Trophoblast cell (in vitro differentiated cells and primary cell): ENCODE results near the gene FAXC. TPM values are rescaled to one million over a fixed set of nuclear protein-coding genes. Genes with fewer than 3 reads are reported as not detected.

Source experiments
- DNase-seq, 2 donors: peaks; one replicate each; pipeline ENCODE4 v3.0.0-alpha.2; 2016
- H2AFZ ChIP-seq: 2 replicates; pipeline ENCODE4 v1.6.1; 2013; ENCODE audit warnings: low read length, moderate library complexity, mild to moderate bottlenecking; ENCODE audit not compliant: insufficient read depth, poor library complexity
- H2AK5ac ChIP-seq: 2 replicates; pipeline ENCODE4 v1.6.1; 2013; ENCODE audit warnings: mild to moderate bottlenecking, low read length
- H2BK120ac ChIP-seq: 2 replicates; pipeline ENCODE4 v1.6.1; 2013; ENCODE audit warnings: low read length, mild to moderate bottlenecking, moderate library complexity; ENCODE audit not compliant: insufficient read depth, poor library complexity
- H2BK12ac ChIP-seq: 2 replicates; pipeline ENCODE4 v1.6.1; 2013; ENCODE audit warnings: mild to moderate bottlenecking, low read length, moderate library complexity
- H2BK5ac ChIP-seq: 2 replicates; pipeline ENCODE4 v1.6.1; 2013; ENCODE audit warnings: low read length, low read depth, moderate library complexity, mild to moderate bottlenecking; ENCODE audit not compliant: poor library complexity
- H3K14ac ChIP-seq: 2 replicates; pipeline ENCODE4 v1.6.1; 2013; ENCODE audit warnings: mild to moderate bottlenecking, low read length
- H3K18ac ChIP-seq: 2 replicates; pipeline ENCODE4 v1.6.1; 2013; ENCODE audit warnings: mild to moderate bottlenecking, low read length
- H3K23ac ChIP-seq: 2 replicates; pipeline ENCODE4 v1.6.1; 2013; ENCODE audit warnings: low read length
- H3K27ac ChIP-seq: 2 replicates; pipeline ENCODE4 v1.5.1; 2013; ENCODE audit warnings: low read depth, mild to moderate bottlenecking, inconsistent platforms, low read length, moderate library complexity
- H3K27me3 ChIP-seq: 2 replicates; pipeline ENCODE4 v1.6.1; 2013; ENCODE audit warnings: inconsistent platforms, mild to moderate bottlenecking, low read length, moderate library complexity; ENCODE audit not compliant: insufficient read depth
- H3K36me3 ChIP-seq, 2 experiments: 1 replicate in 1 of 2; 2 replicates in 1 of 2; pipeline ENCODE4 v1.6.1; 2013; ENCODE audit warnings: low read length in 2 of 2, mild to moderate bottlenecking in 2 of 2, moderate library complexity in 1 of 2; ENCODE audit not compliant: insufficient read depth in 2 of 2, control insufficient read depth in 1 of 2
- H3K4ac ChIP-seq: 2 replicates; pipeline ENCODE4 v1.6.1; 2013; ENCODE audit warnings: low read depth, mild to moderate bottlenecking, low read length, moderate library complexity
- H3K4me1 ChIP-seq, 2 experiments: 1 replicate in 1 of 2; 2 replicates in 1 of 2; pipeline ENCODE4 v1.6.1; 2013; ENCODE audit warnings: low read length in 2 of 2, mild to moderate bottlenecking in 2 of 2, moderate library complexity in 1 of 2; ENCODE audit not compliant: insufficient read depth in 2 of 2, control insufficient read depth in 1 of 2
- H3K4me2 ChIP-seq: 2 replicates; pipeline ENCODE4 v1.6.1; 2013; ENCODE audit warnings: inconsistent platforms, mild to moderate bottlenecking, low read length, moderate library complexity
- H3K4me3 ChIP-seq: 2 replicates; pipeline ENCODE4 v1.5.1; 2013; ENCODE audit warnings: mild to moderate bottlenecking, low read depth, low read length, inconsistent platforms
- H3K79me1 ChIP-seq: one replicate; pipeline ENCODE4 v1.6.1; 2013; ENCODE audit warnings: low read length
- H3K79me2 ChIP-seq: 2 replicates; pipeline ENCODE4 v1.6.1; 2013; ENCODE audit warnings: low read length, mild to moderate bottlenecking; ENCODE audit not compliant: control insufficient read depth, insufficient read depth, poor library complexity
- H3K9ac ChIP-seq: 2 replicates; pipeline ENCODE4 v1.6.1; 2013; ENCODE audit warnings: mild to moderate bottlenecking, low read length
- H3K9me3 ChIP-seq: 2 replicates; pipeline ENCODE4 v1.6.1; 2013; ENCODE audit warnings: low read depth, mild to moderate bottlenecking, control low read depth, inconsistent platforms, low read length; ENCODE audit not compliant: insufficient read depth
- H4K12ac ChIP-seq: 2 replicates; pipeline ENCODE4 v1.6.1; 2013; ENCODE audit warnings: low read depth, mild to moderate bottlenecking, low read length, moderate library complexity
- H4K8ac ChIP-seq: 2 replicates; pipeline ENCODE4 v1.6.1; 2013; ENCODE audit warnings: low read depth, mild to moderate bottlenecking, low read length, moderate library complexity
- H4K91ac ChIP-seq: one replicate; pipeline ENCODE4 v1.6.1; 2013; ENCODE audit warnings: low read depth, mild to moderate bottlenecking, low read length, moderate library complexity
- WGBS: extraction: QIAGEN DNeasy Blood & Tissue Kit; methylation state at CpG from one replicate; pipeline ENCODE4 v1.1.7; 2013; ENCODE audit warnings: missing lambda C conversion rate; ENCODE audit not compliant: insufficient read length, insufficient coverage; ENCODE audit errors: extremely low coverage; 5-methylcytosine and 5-hydroxymethylcytosine counted together
- polyA plus RNA-seq: library from polyadenylated mRNA; stranded (reverse); fragments of 200-250 nt; gene quantifications from 2 replicates; pipeline ENCODE4 v1.2.3, GENCODE V29; 2013

The FAXC gene
- 5.0 and 5.4 TPM in 2 replicates for polyA plus RNA-seq

DNA sequence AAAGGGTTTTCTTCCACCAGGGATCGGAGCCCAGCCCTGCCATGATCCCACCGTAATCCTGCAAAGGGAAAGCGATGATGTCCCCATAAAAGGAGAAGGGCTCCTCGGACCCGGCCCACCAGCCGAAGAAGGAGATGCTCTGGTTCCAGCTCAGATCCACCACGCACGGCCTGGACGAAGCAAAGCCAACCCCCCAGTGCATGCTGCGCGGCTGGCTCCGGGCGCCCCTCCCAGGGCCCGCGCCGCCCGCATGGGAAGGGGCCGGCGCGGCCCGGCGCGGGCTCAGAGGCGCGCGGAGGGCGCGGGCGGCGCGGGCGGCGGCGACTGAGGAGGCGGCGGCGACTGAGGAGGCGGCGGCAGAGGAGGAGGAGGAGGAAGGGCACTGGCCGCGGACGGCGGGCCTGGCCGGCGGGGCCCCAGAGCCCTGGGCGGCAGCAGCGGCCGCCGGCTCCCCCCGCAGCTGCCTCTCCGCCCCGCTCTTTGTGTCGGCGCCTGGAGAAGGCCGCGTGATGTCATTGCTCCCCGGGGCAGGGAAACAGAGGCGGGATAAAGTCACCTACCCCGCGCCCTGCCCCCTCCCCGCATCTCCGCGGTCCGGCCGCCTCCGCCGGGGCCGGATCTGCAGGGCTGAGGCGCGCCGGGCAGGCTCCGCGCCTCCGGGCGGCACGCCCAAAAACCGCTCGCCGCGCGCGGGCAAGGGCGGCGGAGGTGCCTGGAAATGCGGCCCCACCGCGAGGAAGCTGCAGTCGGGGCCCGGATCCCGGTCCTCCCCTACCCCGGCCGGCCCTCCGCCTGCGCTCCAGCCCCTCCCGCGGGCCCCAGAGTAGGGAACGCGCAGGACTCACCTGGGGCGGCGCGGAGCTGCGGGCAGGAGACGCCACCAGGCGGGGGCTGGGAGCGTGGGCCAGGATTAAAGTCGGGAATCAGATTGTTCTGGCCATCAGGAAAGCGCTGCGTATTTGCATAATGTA lies at the start of gene FAXC:
TSS of gene FAXC (minus strand) at position 504 of the 971 bp plus-strand sequence. CDS start at position 202, 302 bp downstream.
- H3K4me2 ChIP-seq = peak within 1 kb of the TSS; percentile 78
- no peaks in the 10 kb centered on the region for H3K9me3 ChIP-seq
- H3K18ac ChIP-seq = peak within 1 kb of the TSS; percentile 73
- H3K14ac ChIP-seq = peak within 1 kb of the TSS; percentile 76
- WGBS = no CpG with 5 or more reads among the region's 108 CpGs
- peak within 1 kb of the TSS; percentile 57 for H4K91ac ChIP-seq
- H3K4ac ChIP-seq = peak within 1 kb of the TSS; percentile 33
- H2AK5ac ChIP-seq = no peak within 1 kb of the TSS
- peaks cover 0 to 8% of the 10 kb centered on the region in 2 experiments for H3K4me1 ChIP-seq
- no peaks in the 10 kb centered on the region for H3K27me3 ChIP-seq
- peak within 1 kb of the TSS; percentile 90 for H4K8ac ChIP-seq
- H3K79me2 ChIP-seq = peaks cover 2% of the 10 kb centered on the region
- H3K79me1 ChIP-seq = peaks cover 7% of the 10 kb centered on the region
- DNase-seq = peak; percentile 57 to 76
- peak within 1 kb of the TSS; percentile 45 for H3K9ac ChIP-seq
- H2AFZ ChIP-seq = peak within 1 kb of the TSS; percentile 87
- H3K36me3 ChIP-seq = no peaks in the 10 kb centered on the region
- no peak within 1 kb of the TSS for H2BK12ac ChIP-seq
- H2BK5ac ChIP-seq = peak within 1 kb of the TSS; percentile 39
- H2BK120ac ChIP-seq = peak within 1 kb of the TSS; percentile 73
- H4K12ac ChIP-seq = peak within 1 kb of the TSS; percentile 34
- peak within 1 kb of the TSS; percentile 79 for H3K4me3 ChIP-seq
- no peak within 1 kb of the TSS for H3K27ac ChIP-seq
- H3K23ac ChIP-seq = no peak within 1 kb of the TSS

DNA sequence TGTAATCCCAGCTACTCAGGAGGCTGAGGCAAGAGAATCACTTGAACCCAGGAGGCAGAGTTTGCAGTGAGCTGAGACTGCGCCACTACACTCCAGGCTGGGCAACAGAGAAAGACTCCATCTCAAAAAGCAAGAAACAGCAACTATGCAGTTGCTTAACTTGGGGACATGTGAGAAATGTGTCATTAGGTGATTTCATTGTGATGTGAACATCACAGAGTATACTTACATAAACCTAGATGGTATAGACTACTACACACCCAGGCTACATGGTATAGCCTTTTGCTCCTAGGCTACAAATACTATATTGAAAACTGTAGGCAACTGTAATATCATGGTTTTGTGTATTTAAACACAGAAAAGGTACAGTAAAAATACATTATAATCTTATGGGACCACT lies 47.8 kb upstream of the FAXC start:
- Histone ChIP-seq H2AFZ (no peak overlapping the region), H2BK12ac (no peak overlapping the region), H3K27me3 (no peaks in the 10 kb centered on the region), H3K4me2 (no peak overlapping the region), H3K79me1 (peaks cover 6% of the 10 kb centered on the region), H3K4ac (no peak overlapping the region), H2BK120ac (no peak overlapping the region), H3K27ac (no peak overlapping the region), H3K23ac (no peak overlapping the region), H3K79me2 (peaks cover 4% of the 10 kb centered on the region), H4K12ac (no peak overlapping the region), H4K91ac (no peak overlapping the region), H3K9me3 (no peaks in the 10 kb centered on the region), H3K18ac (no peak overlapping the region), H3K4me1 (peaks cover 0 to 2% of the 10 kb centered on the region in 2 experiments), H2BK5ac (no peak overlapping the region), H3K36me3 (peaks cover 6 to 10% of the 10 kb centered on the region in 2 experiments), H3K4me3 (no peak overlapping the region), H3K14ac (no peak overlapping the region), H4K8ac (no peak overlapping the region), H3K9ac (no peak overlapping the region), H2AK5ac (no peak overlapping the region)
- DNase-seq = peak in 1 of 2 donors; percentile 10
- WGBS = no CpG with 5 or more reads among the region's 1 CpG

DNA sequence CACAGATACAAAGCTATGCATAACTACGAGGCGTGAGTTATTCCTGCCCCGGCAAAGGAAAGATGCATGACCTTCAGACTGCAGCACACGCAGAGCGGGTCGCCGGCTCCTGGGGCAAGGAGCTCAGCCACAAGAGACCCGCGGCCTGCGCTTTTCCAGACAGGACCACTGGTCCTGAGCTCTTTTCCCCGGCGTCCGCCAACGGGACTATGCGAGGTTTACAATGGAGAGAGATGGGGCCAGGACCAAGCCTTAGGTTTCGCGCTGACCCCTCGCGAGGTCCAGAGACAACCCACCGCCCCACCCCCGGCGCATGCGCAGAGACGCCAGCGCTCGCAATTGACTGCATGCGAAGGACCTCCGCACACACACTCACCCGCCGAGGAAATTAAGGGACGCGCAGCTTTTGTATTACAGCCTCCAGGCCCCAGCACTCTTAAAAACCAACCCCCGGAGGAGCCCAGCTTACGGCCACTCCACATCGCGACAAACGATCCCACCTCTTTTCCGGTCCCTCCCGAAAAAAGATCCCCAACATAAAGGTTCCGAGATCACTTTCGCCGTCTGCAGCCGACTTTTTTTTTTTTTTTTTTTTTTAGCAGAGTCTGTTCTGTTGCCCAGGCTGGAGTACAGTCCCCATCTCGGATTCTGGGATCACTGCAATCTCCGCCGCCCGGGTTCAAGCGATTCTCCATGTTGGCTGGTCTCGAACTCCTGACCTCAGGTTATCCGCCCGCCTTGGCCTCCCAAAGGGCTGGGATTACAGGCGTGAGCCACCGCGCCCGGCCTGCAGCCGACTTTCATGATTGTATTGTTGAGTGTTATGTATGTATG lies 44.4 kb upstream of the FAXC start, which contains the start of gene COQ3:
TSS of gene COQ3 (minus strand) at position 498 of the 834 bp plus-strand sequence. CDS start at position 482, 16 bp downstream.
- Histone ChIP-seq H3K27me3 (no peaks in the 10 kb centered on the region), H2AFZ (peak within 1 kb of the TSS; percentile 73), H4K91ac (peak within 1 kb of the TSS; percentile 81), H4K12ac (peak within 1 kb of the TSS; percentile 70), H3K4me1 (peaks cover 0 to 2% of the 10 kb centered on the region in 2 experiments), H2AK5ac (no peak within 1 kb of the TSS), H2BK120ac (peak within 1 kb of the TSS; percentile 89), H3K4me3 (peak within 1 kb of the TSS; percentile 75), H3K79me1 (peaks cover 6% of the 10 kb centered on the region), H3K18ac (peak within 1 kb of the TSS; percentile 64), H2BK5ac (peak within 1 kb of the TSS; percentile 31), H3K23ac (no peak within 1 kb of the TSS), H3K4ac (peak within 1 kb of the TSS; percentile 53), H4K8ac (peak within 1 kb of the TSS; percentile 93), H3K27ac (peak within 1 kb of the TSS; percentile 42), H3K4me2 (peak within 1 kb of the TSS; percentile 68), H3K9ac (peak within 1 kb of the TSS; percentile 88), H3K14ac (peak within 1 kb of the TSS; percentile 59), H3K9me3 (no peaks in the 10 kb centered on the region), H3K36me3 (peaks cover 5% of the 10 kb centered on the region in 2 experiments), H2BK12ac (no peak within 1 kb of the TSS), H3K79me2 (peaks cover 4% of the 10 kb centered on the region)
- DNase-seq = peak; percentile 50 to 79
- WGBS = no CpG with 5 or more reads among the region's 56 CpGs

DNA sequence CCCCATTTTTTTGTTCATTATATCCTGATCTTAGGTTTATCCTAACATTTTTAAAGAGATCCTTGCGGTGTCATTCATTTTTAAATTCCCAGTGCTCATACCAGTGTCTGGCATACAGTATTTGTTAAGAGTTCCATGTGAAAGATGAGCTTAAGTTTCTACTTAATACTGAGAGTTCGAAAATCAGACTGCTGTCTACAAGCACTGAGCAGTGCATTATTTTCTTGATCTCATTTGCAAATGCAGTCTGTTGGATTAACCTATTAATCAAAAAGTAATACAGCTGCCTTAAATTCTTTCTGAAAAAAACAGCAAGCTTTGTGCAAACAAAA lies 43.9 kb upstream of the FAXC start:
- Histone ChIP-seq H3K79me1 (peaks cover 6% of the 10 kb centered on the region), H3K9me3 (no peaks in the 10 kb centered on the region), H3K14ac (no peak overlapping the region), H3K27me3 (no peaks in the 10 kb centered on the region), H4K91ac (no peak overlapping the region), H2BK120ac (no peak overlapping the region), H3K27ac (no peak overlapping the region), H3K4me3 (peak overlapping the region; percentile 75), H2AK5ac (no peak overlapping the region), H2AFZ (peak overlapping the region; percentile 73), H3K36me3 (peaks cover 5% of the 10 kb centered on the region in 2 experiments), H3K4me2 (peak overlapping the region; percentile 68), H3K4ac (no peak overlapping the region), H3K9ac (peak overlapping the region; percentile 88), H3K4me1 (peaks cover 0 to 2% of the 10 kb centered on the region in 2 experiments), H2BK5ac (no peak overlapping the region), H3K23ac (no peak overlapping the region), H4K8ac (peak overlapping the region; percentile 93), H3K79me2 (peaks cover 4% of the 10 kb centered on the region), H4K12ac (no peak overlapping the region), H3K18ac (no peak overlapping the region), H2BK12ac (no peak overlapping the region)
- WGBS = no CpG with 5 or more reads among the region's 2 CpGs
- no peak for DNase-seq
